Activated naive CD8-positive, alpha-beta T cell treated with anti-CD3 and anti-CD28 coated beads, Interleukin-2, amount 50 U/mL, for 24 hours (primary cell): ENCODE measurements around the gene NCL.
A peak's percentile ranks its signal among the peaks of the same experiment; 100 is the strongest.
"Not testable (repeated sequence)": the region's sequence is repeated elsewhere in the genome, so short reads cannot be mapped to it uniquely, and the experiment has no call there.

ENCODE experiments used
- ATAC-seq: fragments of 150-1000 bp; cut with Tn5 transposase; one replicate; pipeline ENCODE4 v1.10.0; 2021
- DNase-seq: peaks from one replicate; pipeline ENCODE4 v3.0.0; 2021
- H3K27ac Mint-ChIP-seq: one replicate; pipeline ENCODE4 v1.8.0; 2021; ENCODE audit warnings: mild to moderate bottlenecking, mixed read lengths
- H3K27me3 Mint-ChIP-seq: one replicate; pipeline ENCODE4 v1.8.0; 2021; ENCODE audit warnings: mixed read lengths
- H3K36me3 Mint-ChIP-seq: one replicate; pipeline ENCODE4 v1.8.0; 2021; ENCODE audit warnings: low read depth, mixed read lengths
- H3K4me1 Mint-ChIP-seq: one replicate; pipeline ENCODE4 v1.8.0; 2021; ENCODE audit warnings: mixed read lengths
- H3K4me3 Mint-ChIP-seq: one replicate; pipeline ENCODE4 v1.8.0; 2021; ENCODE audit warnings: mild to moderate bottlenecking, moderate library complexity, mixed read lengths
- H3K9me3 Mint-ChIP-seq: one replicate; pipeline ENCODE4 v1.8.0; 2021; ENCODE audit warnings: mixed read lengths

The NCL gene

GRCh38 chr2:231411237-231411636, 53.0 kb downstream of the NCL start:
- ATAC-seq = no peak
- Mint-ChIP-seq H3K36me3 (peaks cover 8% of the 10 kb centered on the region), H3K4me1 (peaks cover 6% of the 10 kb centered on the region), H3K4me3 (no peak overlapping the region), H3K27me3 (peaks cover 37% of the 10 kb centered on the region), H3K27ac (no peak overlapping the region), H3K9me3 (peaks cover 4% of the 10 kb centered on the region)
- DNase-seq = no peak

DNA sequence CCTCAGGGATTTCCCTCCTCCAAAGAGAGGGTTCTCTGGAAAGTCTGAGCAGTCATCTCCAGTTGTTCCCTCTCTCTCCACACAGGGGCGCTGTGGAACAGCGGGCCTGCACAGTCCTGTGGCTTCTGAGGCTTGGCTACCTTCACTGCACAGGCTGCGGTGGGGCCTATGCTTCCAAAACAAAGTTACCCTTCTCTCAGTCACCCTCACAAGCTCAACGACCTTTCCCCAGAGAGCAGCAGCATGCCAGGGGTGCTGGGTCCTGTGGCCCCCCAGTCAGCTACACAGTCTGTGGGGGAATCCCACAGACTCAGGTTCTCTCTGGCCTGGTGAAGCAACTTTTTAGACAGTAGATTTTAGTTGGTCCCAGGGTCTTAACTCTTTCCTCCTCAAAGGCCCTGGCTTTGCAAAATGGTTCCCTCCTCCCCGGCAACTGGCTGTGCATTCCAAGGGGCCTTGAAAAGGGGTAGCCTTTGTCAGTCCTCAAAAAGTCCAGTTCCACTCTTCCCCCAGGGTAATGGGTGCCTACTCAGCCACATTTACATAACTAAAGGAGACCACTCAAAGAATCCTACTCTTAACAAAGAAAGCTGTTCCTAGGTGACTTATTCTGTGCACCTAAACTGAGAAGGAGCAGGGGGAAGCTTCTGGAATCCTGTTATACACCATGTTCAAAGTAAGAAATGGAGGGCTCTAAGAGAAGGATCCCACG, 53.8 kb downstream of the NCL start:
- ATAC-seq (no peak), DNase-seq (no peak)
- peaks cover 4% of the 10 kb centered on the region for H3K9me3 Mint-ChIP-seq
- H3K4me3 Mint-ChIP-seq = no peak overlapping the region
- no peak overlapping the region for H3K27ac Mint-ChIP-seq
- H3K4me1 Mint-ChIP-seq = peaks cover 14% of the 10 kb centered on the region
- H3K27me3 Mint-ChIP-seq = peaks cover 37% of the 10 kb centered on the region
- H3K36me3 Mint-ChIP-seq = peaks cover 8% of the 10 kb centered on the region

DNA sequence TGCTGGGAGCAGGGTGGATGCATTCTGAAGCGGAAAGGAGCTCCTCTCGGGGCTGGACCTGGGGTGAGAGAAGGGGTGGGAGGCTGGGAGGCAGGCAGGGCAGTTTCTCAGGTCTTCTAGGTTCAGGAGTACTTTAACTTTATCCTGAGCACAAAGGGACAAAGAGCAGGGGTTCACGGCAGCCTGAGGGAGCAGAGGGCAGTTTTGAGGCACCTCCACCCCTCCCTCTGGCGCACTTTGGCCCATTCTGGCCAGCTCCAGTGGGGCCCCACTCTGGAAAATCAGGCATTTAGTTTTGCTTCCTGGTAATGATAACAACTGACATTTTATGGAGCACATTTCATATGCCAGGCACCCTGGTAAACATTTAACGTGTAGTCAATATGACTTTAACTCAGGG, 54.5 kb downstream of the NCL start:
- Mint-ChIP-seq H3K4me1 (peaks cover 19% of the 10 kb centered on the region), H3K36me3 (peaks cover 8% of the 10 kb centered on the region), H3K9me3 (peaks cover 4% of the 10 kb centered on the region), H3K27ac (no peak overlapping the region), H3K27me3 (peaks cover 37% of the 10 kb centered on the region), H3K4me3 (no peak overlapping the region)
- no peak for DNase-seq
- ATAC-seq = no peak

DNA sequence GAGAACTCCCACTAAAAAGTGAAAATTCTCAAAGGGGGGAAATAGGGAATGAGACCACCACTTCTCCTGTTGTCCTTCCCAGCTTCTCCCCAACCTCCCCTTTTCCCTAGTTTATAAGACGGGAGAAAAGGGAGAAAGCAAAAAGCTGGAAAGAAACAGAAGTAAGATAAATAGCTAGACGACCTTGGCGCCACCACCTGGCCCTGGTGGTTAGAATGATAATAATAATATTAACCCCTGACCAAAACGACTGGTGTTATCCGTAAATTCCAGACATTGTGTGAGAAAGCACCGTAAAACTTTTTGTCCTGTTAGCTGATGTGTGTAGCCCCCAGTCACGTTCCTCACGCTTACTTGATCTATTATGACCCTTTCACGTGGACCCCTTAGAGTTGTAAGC, 56.0 kb downstream of the NCL start:
- Mint-ChIP-seq H3K4me1 (peaks cover 19% of the 10 kb centered on the region), H3K27me3 (peaks cover 28% of the 10 kb centered on the region)
- not testable (repeated sequence) for H3K36me3 Mint-ChIP-seq, H3K4me3 Mint-ChIP-seq, H3K9me3 Mint-ChIP-seq, DNase-seq, ATAC-seq, H3K27ac Mint-ChIP-seq

GRCh38 chr2:231407686-231408085, 56.6 kb downstream of the NCL start:
- ATAC-seq, H3K36me3 Mint-ChIP-seq, H3K27ac Mint-ChIP-seq, DNase-seq, H3K4me3 Mint-ChIP-seq, H3K9me3 Mint-ChIP-seq: not testable (repeated sequence)
- Mint-ChIP-seq H3K4me1 (peaks cover 19% of the 10 kb centered on the region), H3K27me3 (peaks cover 22% of the 10 kb centered on the region)

DNA sequence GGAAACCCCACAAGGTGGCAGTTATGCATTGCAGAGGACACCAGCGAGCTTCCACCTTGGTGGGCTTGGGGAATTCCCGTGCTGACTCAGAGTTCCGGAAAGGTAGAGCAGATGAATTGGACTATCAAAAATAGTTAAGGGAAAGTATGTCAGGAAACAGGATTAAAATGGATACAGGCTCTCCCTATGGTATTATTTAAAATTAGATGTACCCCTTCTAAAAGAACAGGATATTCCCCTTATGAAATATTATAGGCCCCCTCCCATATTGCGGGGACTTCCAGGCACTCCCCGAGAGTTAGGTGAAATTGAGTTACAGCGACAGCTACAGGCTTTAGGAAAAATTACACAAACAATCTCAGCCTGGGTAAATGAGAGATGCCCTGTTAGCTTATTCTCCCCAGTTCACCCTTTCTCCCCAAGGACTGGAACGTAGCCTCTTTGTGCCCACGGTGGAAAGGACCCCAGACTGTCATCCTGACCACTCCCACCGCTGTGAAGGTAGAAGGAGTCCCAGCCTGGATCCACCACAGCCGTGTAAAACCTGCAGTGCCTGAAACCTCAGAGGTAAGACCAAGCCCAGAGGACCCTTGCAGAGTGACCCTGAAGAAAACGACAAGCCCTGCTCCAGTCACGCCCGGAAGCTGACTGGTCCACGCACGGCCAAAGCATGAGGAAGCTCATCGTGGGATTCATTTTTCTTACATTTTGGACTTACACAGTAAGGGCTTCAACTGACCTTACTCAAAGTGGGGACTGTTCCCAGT, 58.5 kb downstream of the NCL start:
- H3K27ac Mint-ChIP-seq, H3K9me3 Mint-ChIP-seq, H3K36me3 Mint-ChIP-seq, H3K27me3 Mint-ChIP-seq: not testable (repeated sequence)
- ATAC-seq (peak; percentile 65), DNase-seq (peak; percentile 62)
- Mint-ChIP-seq H3K4me3 (peak overlapping the region; percentile 28), H3K4me1 (peaks cover 15% of the 10 kb centered on the region)

GRCh38 chr2:231404183-231404578, 60.1 kb downstream of the NCL start:
- not testable (repeated sequence) for H3K27ac Mint-ChIP-seq, DNase-seq, H3K27me3 Mint-ChIP-seq, H3K4me3 Mint-ChIP-seq, H3K9me3 Mint-ChIP-seq, ATAC-seq, H3K36me3 Mint-ChIP-seq
- peaks cover 15% of the 10 kb centered on the region for H3K4me1 Mint-ChIP-seq
